DMS114 treated with DMSO at 0.1 percent for 48 hours (cell line): ENCODE data around the gene PAQR8.

Experiments
- DNase-seq: peaks from one replicate; lab custom pipeline; 2025; ENCODE audit not compliant: unreplicated experiment; lab: John Stamatoyannopoulos, UW

PAQR8 gene

DNA sequence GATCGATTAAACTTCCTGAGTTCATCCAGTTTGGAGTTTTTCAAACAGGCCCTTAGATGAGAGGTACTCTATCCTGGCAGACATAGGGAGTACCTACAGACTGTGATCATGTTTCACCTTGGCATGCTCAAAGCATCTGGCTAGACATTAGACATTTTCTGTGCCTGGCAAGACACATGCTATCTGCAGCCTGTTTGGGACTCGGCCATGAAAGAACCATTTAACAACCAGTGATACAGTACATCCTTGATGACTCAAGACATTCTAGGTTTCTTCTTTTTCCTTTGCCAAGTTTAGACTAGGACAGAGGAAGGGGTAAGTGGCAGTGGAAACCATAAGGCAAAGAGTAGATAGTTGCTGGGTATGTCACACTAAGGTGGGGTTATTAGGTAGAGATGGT, 15.4 kb upstream of the PAQR8 start:
- no peak for DNase-seq

GRCh38 chr6:52347818-52348217, 14.1 kb upstream of the PAQR8 start:
- DNase-seq, result no peak

DNA sequence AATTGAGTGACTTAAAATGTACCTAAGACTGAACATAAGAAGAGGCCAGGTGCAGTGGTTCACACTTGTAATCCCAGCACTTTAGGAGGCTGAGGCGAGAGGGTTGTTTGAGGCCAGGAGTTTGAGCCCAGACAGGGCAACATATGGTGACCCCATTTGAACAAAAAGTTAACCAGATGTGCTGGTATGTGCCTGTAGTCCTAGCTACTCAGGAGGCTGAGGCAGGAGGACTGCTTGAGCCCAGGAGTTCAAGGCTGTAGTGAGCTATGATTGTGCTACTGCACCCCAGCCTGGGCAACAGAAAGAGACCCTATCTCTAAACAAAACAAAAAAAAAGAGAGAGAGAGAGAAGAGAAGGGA, 10.1 kb upstream of the PAQR8 start:
- DNase-seq, result no peak

DNA sequence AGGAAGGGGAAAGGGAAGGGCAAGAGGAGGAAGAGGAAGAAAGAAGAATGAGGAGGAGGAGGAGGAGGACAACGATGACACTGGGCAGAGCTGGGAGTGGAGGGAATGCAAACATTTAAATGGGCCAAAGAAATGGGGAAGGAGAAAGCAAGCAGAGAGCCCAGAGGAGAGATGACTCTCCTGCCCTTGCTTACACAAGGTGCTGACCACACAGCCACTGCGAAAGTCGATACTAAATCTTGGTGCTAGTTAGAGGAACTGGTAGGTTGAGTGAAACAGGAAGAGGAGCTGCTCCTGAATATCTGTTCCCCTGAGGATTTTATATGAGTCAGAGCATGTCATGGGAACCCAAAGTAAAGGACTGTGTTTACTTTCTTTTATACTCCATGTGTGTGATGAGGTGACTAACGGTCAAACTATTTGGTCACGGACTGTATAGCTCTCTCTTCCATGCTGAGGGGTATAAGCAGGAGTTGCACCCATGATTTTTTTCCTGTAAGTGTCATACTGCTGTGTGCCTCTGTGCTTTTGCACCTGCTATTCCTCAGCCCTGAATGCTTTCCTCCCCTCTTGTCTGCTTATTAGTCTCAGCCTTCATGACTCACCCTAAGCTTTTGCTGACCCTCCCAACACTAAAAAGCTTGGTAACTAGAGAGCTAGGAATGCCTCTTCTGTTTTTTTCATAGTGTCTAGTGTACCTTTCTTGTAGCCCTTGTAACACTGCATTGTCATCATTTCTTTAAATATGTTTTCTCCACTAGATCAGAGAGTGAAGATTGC, 9.5 kb upstream of the PAQR8 start:
- DNase-seq, result no peak

GRCh38 chr6:52356017-52356416, 5.9 kb upstream of the PAQR8 start:
- DNase-seq, result no peak

DNA sequence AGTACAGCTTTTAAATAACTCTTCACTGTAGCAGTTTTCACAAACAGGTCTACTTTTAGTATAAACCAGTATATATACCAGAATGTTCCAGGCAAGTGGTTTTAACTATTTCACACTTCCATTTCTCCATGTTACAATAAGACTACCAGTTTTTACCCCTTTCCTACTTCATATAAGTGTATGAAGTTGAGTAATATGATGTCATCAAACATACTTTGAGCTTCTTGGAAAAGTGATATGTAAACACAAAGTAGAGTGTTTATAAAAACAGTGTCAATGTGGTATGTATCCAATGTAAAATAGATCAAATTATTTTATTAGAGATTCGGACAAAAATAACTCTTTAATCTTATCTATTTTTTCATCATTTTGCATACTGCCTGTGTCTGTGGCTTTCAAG, 2.5 kb upstream of the PAQR8 start:
- no peak for DNase-seq

GRCh38 chr6:52360028-52360427, 1.9 kb upstream of the PAQR8 start:
- no peak for DNase-seq

GRCh38 chr6:52360601-52361413, 1.1 kb upstream of the PAQR8 start:
- DNase-seq, result no peak

DNA sequence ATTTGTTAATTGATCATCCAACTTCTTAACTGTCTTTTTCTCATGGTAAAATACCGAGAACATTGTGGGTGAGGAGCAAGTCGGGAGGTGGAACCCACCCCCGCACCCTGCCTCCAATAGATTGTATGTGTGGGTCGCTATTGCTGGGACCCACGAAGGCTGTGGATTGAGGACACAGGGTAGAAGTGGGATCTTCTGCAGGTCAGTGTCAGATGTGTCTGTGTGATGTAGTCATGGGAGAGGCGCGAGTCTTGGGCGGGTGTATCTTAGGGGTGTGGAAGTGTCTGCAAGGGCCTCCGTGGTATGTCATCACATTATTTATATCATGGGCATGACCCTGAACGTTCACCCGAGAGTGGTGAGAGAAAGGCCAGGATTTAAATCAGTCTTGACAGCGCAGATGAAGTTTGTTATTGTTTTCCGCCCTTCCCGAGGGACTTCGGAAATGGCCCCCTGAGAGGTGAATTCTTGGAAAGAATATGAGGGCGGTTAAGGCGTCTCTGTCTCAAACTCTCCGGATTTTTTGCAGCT, 472 bp upstream of the PAQR8 start:
- DNase-seq, result no peak

DNA sequence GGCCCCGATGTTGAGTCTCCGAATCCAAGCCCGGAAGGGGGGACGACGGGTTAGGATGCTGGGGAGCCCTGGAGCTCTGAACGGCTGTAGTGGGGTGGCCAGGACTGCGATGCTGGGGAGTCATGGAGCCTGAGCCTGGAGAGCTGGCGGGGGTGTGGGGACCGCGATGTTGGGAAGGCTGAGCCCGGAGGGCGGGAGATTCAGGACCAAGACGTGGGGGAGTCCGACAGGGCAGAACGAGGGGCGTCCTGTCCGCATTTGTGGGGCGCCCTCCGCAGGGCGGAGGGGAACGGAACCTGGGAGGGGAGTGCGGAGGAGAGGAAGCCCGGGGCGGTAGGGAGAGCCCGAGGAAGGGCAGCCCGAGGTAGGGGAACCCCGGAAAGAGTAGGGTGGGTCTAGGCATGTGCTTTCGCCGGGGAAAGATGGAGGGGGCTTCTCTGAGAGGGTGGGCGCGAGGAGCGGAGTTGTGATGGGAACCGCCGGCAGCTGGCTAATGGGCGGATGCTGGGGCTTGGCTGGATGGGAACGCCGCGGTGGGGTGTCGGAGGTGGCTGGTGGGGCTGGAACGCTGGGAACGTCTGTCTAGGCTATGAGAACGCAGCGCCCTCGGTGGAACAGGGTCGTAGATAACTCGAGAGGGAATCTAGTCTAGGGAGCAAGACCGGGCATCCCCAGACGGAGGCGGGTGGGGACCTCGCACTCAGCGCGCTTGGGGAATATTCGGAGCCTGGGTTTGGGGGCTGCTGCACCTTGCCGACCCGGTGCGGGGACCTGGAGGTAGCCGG, 684 bp downstream of the PAQR8 start:
- no peak for DNase-seq

- DNase-seq, result no peak
Observed at GRCh38 chr6:52363228-52363867, 1.4 kb downstream of the PAQR8 start.

GRCh38 chr6:52364480-52365166, 2.7 kb downstream of the PAQR8 start:
- DNase-seq, result no peak

- DNase-seq, result no peak
Observed at GRCh38 chr6:52365317-52365716, 3.4 kb downstream of the PAQR8 start.

DNA sequence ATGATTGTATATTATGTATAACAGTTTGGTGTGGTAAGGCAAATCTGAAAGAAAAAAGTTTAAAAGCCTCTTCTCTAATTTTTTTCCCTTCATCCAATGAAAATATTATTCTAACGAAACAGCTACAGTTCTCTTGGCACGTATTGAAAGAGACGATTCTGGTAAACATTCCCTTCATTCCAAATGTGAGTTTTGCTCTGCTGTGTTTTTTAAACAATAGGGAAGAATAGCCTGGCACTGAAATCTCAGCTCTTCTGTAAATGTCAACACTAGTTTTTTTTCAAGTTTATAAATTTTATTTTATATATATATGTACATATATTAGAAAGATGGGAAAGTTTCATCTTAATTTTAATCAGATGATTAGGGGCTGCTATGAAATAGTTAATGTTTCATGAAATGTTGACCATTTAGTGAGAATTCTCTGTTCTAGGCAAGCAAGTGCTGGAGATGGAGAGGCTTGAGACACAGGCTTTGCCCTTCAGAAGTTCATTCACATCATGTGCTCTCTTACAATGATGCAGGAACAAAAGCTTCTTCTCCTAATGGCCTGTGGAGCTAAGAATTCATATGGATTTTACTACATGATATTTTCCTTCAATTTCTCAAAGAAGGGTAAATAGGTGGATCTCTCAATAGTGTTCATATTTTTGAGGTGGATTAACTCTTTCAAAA, 4.1 kb downstream of the PAQR8 start:
- no peak for DNase-seq

DNA sequence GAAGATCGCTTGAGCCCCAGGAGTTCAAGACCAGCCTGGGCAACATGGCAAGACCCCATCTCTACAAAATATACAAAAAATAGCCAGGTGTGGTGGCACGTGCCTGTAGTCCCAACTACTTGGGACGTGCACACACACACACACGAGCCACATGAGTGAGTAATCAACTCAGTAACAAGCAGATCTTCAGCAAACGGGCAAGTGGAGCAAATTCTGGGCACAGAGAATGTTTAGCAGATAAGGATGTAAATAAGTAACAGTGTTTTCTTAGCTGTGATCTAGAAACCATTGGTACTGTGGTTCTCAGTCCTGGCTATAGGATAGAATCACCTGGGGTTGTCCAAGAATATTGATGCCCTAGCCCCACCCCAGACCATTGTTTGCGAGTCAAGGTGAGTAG, 6.1 kb downstream of the PAQR8 start:
- no peak for DNase-seq

GRCh38 chr6:52369234-52369633, 7.3 kb downstream of the PAQR8 start:
- DNase-seq, result no peak

DNA sequence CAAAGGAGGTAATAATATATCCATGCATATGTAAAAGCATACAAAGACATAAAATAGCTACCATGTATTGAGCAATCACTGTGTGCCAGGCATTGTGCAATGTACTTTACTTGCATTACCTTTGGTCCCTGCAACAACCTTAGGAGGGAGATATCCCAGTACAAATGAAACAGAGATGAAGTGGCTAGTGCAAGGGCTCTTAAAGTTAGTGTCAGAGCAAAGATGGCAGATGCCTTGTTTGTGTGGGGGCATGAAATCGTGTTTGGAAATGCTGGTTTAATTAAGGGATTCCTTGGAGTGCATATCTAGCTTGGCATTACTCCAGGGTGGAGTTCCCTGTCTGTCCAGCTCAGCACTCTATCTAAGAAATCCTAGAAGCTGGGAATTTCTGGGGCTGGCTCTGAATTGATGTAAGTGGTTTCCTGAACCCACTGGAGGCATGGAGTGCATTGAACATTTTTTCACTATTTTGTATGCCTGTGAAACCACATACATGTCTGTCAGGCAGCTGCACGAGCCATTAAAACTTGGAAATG, 9.8 kb downstream of the PAQR8 start:
- no peak for DNase-seq

DNA sequence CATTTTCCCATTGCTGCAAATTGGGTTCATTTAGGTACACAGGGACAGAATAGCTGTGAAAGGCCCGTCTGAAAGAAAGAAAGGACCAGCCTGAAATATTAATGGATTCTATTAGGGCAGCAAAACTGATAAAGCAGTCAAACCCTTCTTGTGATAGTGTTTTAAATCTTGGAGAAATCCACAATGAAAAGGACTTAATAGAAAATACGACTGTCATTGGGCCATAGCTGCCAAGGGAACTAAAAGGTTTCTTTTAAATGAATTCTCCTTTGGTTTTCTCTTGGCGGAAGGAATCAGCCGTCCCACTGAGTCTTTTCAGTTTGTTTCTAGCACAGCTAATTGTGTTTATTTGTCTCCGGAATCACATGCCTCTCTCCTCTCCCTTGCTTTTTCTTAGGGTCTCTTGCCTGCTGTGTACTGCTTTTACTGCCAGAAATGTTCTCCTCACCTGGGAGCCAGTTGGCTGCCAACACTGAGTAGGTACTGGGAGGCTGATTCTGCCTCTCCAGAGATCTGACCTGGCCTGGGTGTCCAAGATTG, 11.3 kb downstream of the PAQR8 start:
- DNase-seq, result no peak

DNA sequence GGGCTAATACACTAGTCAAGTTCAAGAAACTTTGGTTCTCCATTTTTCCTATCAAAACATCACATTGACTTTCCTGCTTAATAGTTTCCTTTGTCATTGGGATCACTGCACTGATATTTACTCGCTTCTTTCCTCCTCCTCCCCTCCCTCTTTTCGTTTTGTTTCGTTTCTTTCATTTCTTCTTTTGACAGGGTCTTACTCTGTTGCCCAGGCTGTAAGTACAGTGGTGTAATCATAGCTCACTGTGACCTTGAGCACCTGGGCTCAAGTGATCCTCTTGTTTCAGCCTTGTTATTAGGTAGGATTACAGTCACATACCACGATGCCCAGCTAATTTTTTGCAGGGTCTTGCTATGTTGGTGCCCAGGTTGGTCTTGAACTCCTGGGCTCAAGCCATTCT, 12.3 kb downstream of the PAQR8 start:
- DNase-seq, result no peak
